Activated CD4-positive, CD25-positive, alpha-beta regulatory T cell treated with anti-CD3 and anti-CD28 coated beads, Interleukin-2, amount 50 U/mL, for 72 hours (primary cell): ENCODE measurements around the gene CD164L2.
"Not testable (repeated sequence)": the region's sequence is repeated elsewhere in the genome, so short reads cannot be mapped to it uniquely, and the experiment has no call there.

Experiments
- DNase-seq: peaks from one replicate; pipeline ENCODE4 v3.0.0; 2021

The CD164L2 gene

GRCh38 chr1:27383039-27383605, at the start of gene CD164L2:
TSS of gene CD164L2 (minus strand) at chr1:27383333. CDS start at chr1:27383239, 94 bp downstream.
- DNase-seq: peak; percentile 66

- DNase-seq: not testable (repeated sequence)
Observed at GRCh38 chr1:27432725-27433124, 49.6 kb upstream of the CD164L2 start.

DNA sequence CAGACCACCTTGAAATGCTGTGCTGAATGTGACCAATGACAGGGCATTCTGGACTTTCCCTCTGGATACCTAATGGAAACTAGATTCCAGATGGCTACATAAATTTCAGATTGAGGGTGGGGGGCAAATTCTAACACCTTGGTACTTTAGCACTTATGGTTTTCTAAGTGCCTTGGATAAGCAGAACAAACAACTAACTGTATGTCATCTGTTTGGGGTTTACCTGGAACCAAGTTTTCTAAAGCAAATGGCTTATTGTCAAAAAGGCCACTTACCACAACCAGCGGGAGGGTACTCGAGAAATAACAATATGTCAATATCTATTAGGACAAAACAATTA, 48.4 kb upstream of the CD164L2 start:
- no peak for DNase-seq

DNA sequence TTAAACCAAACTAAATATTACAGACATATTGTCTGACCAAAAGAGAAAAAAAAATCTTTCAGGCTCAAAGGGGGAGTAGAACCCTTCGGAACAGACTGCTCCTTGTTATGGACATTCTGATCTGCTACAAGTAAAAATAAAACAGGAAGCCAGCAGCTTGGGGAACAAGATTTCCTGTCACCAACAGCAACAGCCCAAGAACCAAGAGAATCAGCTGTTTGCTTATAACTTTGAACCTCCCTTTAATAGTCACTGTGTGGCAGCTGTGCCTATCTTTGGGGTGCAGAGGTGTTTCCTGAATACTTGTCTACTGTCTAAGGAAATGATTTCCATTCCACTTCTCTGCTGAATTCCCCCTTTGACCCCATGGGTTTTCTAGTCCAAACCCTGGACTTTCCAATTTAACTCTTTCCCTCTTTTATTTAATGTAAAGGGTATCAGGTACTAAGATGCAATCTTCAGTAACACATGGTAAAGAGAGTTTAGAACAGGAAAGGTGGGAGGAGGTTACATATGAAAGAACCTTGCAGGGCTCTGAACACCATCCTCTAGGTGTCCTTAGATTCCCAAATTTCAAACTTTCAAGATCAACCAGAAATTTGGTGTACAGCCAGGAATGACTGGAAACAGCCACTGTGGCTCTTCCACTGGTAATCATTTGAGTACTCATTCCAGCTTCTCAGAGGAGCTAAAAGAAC, 47.9 kb upstream of the CD164L2 start:
- no peak for DNase-seq

- no peak for DNase-seq
Observed at GRCh38 chr1:27429029-27429425, 45.9 kb upstream of the CD164L2 start.

- no peak for DNase-seq
Observed at GRCh38 chr1:27428316-27429028, 45.3 kb upstream of the CD164L2 start.

DNA sequence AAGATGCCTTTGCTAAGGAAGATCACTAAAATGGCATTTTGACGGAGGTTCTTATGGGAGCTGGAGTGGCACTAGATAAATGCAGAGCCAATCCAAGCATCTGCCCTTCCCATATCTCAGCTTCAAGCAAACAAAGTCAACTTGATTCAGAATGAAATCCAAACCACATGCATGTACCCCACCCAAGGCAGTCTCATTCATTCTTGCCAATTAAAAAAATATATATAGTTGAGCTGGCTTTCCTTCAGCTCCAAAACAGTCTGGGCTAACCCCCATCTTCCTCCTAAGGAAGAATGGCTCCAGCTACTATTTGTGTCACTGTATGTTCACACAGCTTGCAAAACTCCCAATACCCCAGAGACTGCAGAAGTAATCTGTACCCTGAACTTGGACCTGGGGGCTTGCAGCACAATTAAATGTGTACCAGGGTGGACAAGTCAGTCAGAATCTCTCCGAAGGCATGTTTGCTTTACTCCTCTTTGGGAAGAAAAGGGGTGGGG, 44.7 kb upstream of the CD164L2 start:
- no peak for DNase-seq

DNA sequence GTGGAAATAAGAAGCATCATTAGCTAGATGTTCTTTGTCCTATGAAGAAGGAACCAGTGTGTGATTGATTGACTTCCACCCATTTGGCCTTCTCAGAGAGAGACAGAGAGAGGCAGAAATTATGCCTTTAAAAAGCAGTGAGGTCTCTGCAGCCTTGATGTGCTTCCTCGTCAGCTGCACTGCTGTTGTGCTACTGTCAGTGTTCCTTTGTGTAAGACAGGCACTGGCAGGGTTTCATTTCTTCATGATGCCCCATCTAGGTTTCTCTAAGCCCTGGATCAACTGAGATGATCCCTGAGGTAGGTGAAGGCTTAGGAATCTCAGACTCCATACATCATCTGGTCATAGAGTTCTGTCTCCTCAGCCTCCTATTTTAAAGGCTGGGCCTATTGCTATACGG, 44.2 kb upstream of the CD164L2 start:
- DNase-seq: no peak

- no peak for DNase-seq
Observed at GRCh38 chr1:27423709-27424108, 40.6 kb upstream of the CD164L2 start.

- peak; percentile 67 for DNase-seq
Observed at GRCh38 chr1:27418326-27419185, 35.4 kb upstream of the CD164L2 start.

GRCh38 chr1:27417713-27418112, 34.6 kb upstream of the CD164L2 start:
- DNase-seq: no peak

- no peak for DNase-seq
Observed at GRCh38 chr1:27416387-27417111, 33.4 kb upstream of the CD164L2 start.

- DNase-seq: no peak
Observed at GRCh38 chr1:27414091-27414490, 31.0 kb upstream of the CD164L2 start.

DNA sequence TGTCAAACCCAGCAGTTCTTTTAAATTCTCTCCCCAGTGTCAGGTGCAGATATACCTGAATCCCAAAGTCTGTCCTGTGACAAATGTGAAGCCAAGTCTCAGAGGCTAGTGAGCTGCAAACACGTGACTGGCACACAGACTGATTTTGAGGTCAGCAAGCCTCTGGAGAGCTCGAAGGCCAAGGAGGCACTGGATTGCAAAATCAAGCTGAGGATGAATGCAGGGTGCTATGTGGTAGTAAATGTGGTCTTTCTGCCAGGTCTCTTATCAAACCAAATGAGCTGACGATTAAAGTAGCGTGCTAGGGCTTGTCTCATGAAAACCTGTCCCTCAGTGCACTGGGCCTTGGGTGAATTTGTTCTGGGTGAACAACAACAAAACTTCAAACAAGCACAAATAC, 29.9 kb upstream of the CD164L2 start:
- no peak for DNase-seq

- DNase-seq: no peak
Observed at GRCh38 chr1:27412502-27412901, 29.4 kb upstream of the CD164L2 start.

DNA sequence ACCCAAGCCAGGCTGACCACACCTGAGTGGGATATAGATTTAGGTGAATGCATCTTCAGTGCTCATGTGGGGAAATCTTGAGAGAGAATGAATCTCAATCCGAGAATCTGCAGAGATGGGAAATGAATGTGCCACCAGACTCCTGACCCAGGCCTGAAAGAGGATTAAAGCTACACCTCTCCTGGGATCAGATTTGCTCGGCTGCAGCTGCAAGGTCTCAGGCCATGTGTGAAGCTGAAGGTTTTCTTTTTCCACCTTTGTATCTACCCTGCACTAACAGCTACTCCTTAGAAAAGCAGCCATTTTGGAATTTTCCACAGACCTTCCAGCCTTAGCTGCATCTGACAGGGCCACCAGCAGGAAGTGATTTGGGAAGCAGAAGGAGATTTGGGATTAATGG, 27.6 kb upstream of the CD164L2 start:
- DNase-seq: no peak

GRCh38 chr1:27409669-27410068, 26.5 kb upstream of the CD164L2 start:
- DNase-seq: no peak

GRCh38 chr1:27408151-27408550, 25.0 kb upstream of the CD164L2 start:
- DNase-seq: no peak

- not testable (repeated sequence) for DNase-seq
Observed at GRCh38 chr1:27406791-27407190, 23.7 kb upstream of the CD164L2 start.

GRCh38 chr1:27406362-27406680, 23.2 kb upstream of the CD164L2 start:
- DNase-seq: no peak

DNA sequence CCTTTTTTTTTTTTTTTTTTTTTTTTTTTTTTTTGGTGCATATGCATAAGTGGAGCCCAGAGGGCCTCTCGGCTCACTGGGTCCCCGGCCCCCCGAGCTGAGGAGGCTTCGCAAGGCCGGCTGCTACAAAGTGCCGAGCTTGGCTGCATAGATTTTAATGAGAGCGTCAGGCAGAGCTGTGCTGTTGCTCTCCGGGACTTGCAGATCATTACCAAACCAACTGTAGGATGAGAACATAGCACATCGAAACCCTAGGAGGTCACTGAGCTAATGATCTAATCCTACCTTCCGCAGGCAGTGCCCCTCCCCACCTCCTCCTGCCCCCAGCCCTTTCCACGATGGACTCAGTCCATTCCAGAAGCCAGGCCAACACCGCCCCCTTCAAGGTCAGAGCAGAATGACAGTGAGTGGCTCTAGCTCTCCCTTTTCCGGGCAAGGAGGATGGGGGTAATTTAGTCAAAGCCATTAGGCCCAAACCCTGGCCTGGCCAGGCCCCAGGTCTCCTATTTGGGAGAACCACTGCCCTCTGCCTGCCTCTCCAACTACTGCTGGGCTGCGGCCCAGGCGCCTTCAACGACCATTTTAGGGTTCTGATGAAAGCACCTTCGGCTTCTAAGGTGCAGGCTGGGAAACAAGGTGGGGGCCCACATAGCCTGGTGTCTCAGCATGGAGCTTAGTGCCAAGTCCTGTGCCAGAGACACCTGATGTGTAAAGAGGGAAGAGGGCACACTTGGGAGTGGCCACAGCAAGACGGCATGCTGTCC, 22.6 kb upstream of the CD164L2 start:
- not testable (repeated sequence) for DNase-seq

- no peak for DNase-seq
Observed at GRCh38 chr1:27405074-27405473, 21.9 kb upstream of the CD164L2 start.
